ENCODE data around the gene BRD9.
"Not testable (repeated sequence)": the region's sequence is repeated elsewhere in the genome, so short reads cannot be mapped to it uniquely, and the experiment has no call there.

Gene BRD9

GRCh38 chr5:843926-844325 lies 48.7 kb downstream of the BRD9 start:
- H3K4me3 ChIP-seq (replicated peaks; ENCODE audit: insufficient read depth, low read length); H3K27me3 ChIP-seq (ENCODE audit: insufficient read depth, poor library complexity, severe bottlenecking); H3K27ac ChIP-seq (replicated peaks); DNase-seq (ENCODE audit: low read depth in 1 of 2, low spot score in 1 of 2): not testable (repeated sequence)

GRCh38 chr5:843371-843770 lies 49.2 kb downstream of the BRD9 start:
- H3K27ac ChIP-seq (replicated peaks); H3K27me3 ChIP-seq (ENCODE audit: insufficient read depth, poor library complexity, severe bottlenecking); H3K4me3 ChIP-seq (replicated peaks; ENCODE audit: insufficient read depth, low read length); DNase-seq (ENCODE audit: low read depth in 1 of 2, low spot score in 1 of 2): not testable (repeated sequence)

GRCh38 chr5:842402-843221 lies 50.0 kb downstream of the BRD9 start:
- not testable (repeated sequence) for H3K27me3 ChIP-seq (ENCODE audit: insufficient read depth, poor library complexity, severe bottlenecking); H3K4me3 ChIP-seq (replicated peaks; ENCODE audit: insufficient read depth, low read length); DNase-seq (ENCODE audit: low read depth in 1 of 2, low spot score in 1 of 2); H3K27ac ChIP-seq (replicated peaks)

GRCh38 chr5:841531-842401 lies 50.8 kb downstream of the BRD9 start:
- DNase-seq (ENCODE audit: low read depth in 1 of 2, low spot score in 1 of 2); H3K4me3 ChIP-seq (replicated peaks; ENCODE audit: insufficient read depth, low read length); H3K27ac ChIP-seq (replicated peaks); H3K27me3 ChIP-seq (ENCODE audit: insufficient read depth, poor library complexity, severe bottlenecking): not testable (repeated sequence)

- not testable (repeated sequence) for H3K27ac ChIP-seq (replicated peaks); DNase-seq (ENCODE audit: low read depth in 1 of 2, low spot score in 1 of 2); H3K27me3 ChIP-seq (ENCODE audit: insufficient read depth, poor library complexity, severe bottlenecking); H3K4me3 ChIP-seq (replicated peaks; ENCODE audit: insufficient read depth, low read length)
These were observed 51.6 kb downstream of the BRD9 start for GRCh38 chr5:840974-841435.

GRCh38 chr5:840118-840973 lies 52.3 kb downstream of the BRD9 start:
- H3K27ac ChIP-seq (replicated peaks); H3K4me3 ChIP-seq (replicated peaks; ENCODE audit: insufficient read depth, low read length); H3K27me3 ChIP-seq (ENCODE audit: insufficient read depth, poor library complexity, severe bottlenecking); DNase-seq (ENCODE audit: low read depth in 1 of 2, low spot score in 1 of 2): not testable (repeated sequence)

- H3K27me3 ChIP-seq (ENCODE audit: insufficient read depth, poor library complexity, severe bottlenecking); H3K4me3 ChIP-seq (replicated peaks; ENCODE audit: insufficient read depth, low read length); DNase-seq (ENCODE audit: low read depth in 1 of 2, low spot score in 1 of 2); H3K27ac ChIP-seq (replicated peaks): not testable (repeated sequence)
These were observed 54.2 kb downstream of the BRD9 start for GRCh38 chr5:838431-838851.

- not testable (repeated sequence) for H3K27ac ChIP-seq (replicated peaks); H3K4me3 ChIP-seq (replicated peaks; ENCODE audit: insufficient read depth, low read length); DNase-seq (ENCODE audit: low read depth in 1 of 2, low spot score in 1 of 2); H3K27me3 ChIP-seq (ENCODE audit: insufficient read depth, poor library complexity, severe bottlenecking)
These were observed 54.9 kb downstream of the BRD9 start for GRCh38 chr5:837621-838121.

GRCh38 chr5:835933-836612 lies 56.5 kb downstream of the BRD9 start:
- not testable (repeated sequence) for H3K27me3 ChIP-seq (ENCODE audit: insufficient read depth, poor library complexity, severe bottlenecking); DNase-seq (ENCODE audit: low read depth in 1 of 2, low spot score in 1 of 2); H3K4me3 ChIP-seq (replicated peaks; ENCODE audit: insufficient read depth, low read length); H3K27ac ChIP-seq (replicated peaks)

GRCh38 chr5:834013-834412 lies 58.6 kb downstream of the BRD9 start:
- not testable (repeated sequence) for DNase-seq (ENCODE audit: low read depth in 1 of 2, low spot score in 1 of 2); H3K4me3 ChIP-seq (replicated peaks; ENCODE audit: insufficient read depth, low read length); H3K27ac ChIP-seq (replicated peaks); H3K27me3 ChIP-seq (ENCODE audit: insufficient read depth, poor library complexity, severe bottlenecking)

- not testable (repeated sequence) for DNase-seq (ENCODE audit: low read depth in 1 of 2, low spot score in 1 of 2); H3K4me3 ChIP-seq (replicated peaks; ENCODE audit: insufficient read depth, low read length); H3K27me3 ChIP-seq (ENCODE audit: insufficient read depth, poor library complexity, severe bottlenecking); H3K27ac ChIP-seq (replicated peaks)
These were observed 64.4 kb downstream of the BRD9 start for GRCh38 chr5:828194-828593.

- H3K27me3 ChIP-seq (ENCODE audit: insufficient read depth, poor library complexity, severe bottlenecking); H3K4me3 ChIP-seq (replicated peaks; ENCODE audit: insufficient read depth, low read length); DNase-seq (ENCODE audit: low read depth in 1 of 2, low spot score in 1 of 2); H3K27ac ChIP-seq (replicated peaks): not testable (repeated sequence)
These were observed 67.1 kb downstream of the BRD9 start for GRCh38 chr5:825544-825943.

All from HL-60 (cell line).